ENCODE data around the gene TSGA10IP.

TSGA10IP gene

GRCh38 chr11:66008468-66009101 lies 63.3 kb downstream of the TSGA10IP start:
- DNase-seq, result no peak
